IMR-90 (cell line): Measurements from ENCODE around the gene PCDHGA2. TPM values are rescaled to one million over a fixed set of nuclear protein-coding genes. Genes with fewer than 3 reads are reported as not detected.

Source experiments
- ATAC-seq: fragments of 200-7000 bp; cut with Tn5 transposase; 2 replicates; pipeline ENCODE4 v1.9.1; 2020; ENCODE audit warnings: low read depth, mild to moderate bottlenecking, moderate library complexity
- BruUV-seq: library from RNA; stranded (reverse); fragments of 400-500 nt; replicated peaks from 2 replicates; lab custom pipeline; 2021; lab: Mats Ljungman, UMichigan
- CTCF ChIA-PET: fragments of 300-600 bp; formaldehyde crosslinking; extraction: SDS; loops from one replicate; lab custom pipeline; 2021; ENCODE audit warnings: antibody characterized with exemption; lab: Yijun Ruan, JAX
- POLR2A ChIA-PET: fragments of 300-600 bp; sonication (Branson Sonifier 250); formaldehyde crosslinking; loops from one replicate; lab custom pipeline; 2022; ENCODE audit warnings: antibody characterized with exemption; ENCODE audit not compliant: unreplicated experiment; lab: Charles Lee
- DNase-seq: peaks from one replicate; pipeline ENCODE4 v3.0.0; 2013
- H2AFZ ChIP-seq: replicated peaks from 2 replicates; pipeline ENCODE3; 2013; ENCODE audit warnings: low read length, mild to moderate bottlenecking; ENCODE audit not compliant: poor library complexity
- H2AK5ac ChIP-seq: 2 replicates; pipeline ENCODE4 v1.6.1; 2013; ENCODE audit warnings: low read depth, low read length, inconsistent platforms
- H2AK9ac ChIP-seq: replicated peaks from 2 replicates; pipeline ENCODE3; 2013; ENCODE audit warnings: mild to moderate bottlenecking, low read depth, low read length, moderate library complexity; ENCODE audit not compliant: poor library complexity
- H2BK120ac ChIP-seq: 2 replicates; pipeline ENCODE4 v1.6.1; 2013; ENCODE audit warnings: low read depth, low read length, inconsistent platforms
- H2BK15ac ChIP-seq: 3 replicates; pipeline ENCODE4 v1.6.1; 2013; ENCODE audit warnings: low read depth, low read length, inconsistent platforms
- H2BK20ac ChIP-seq: 2 replicates; pipeline ENCODE4 v1.6.1; 2013; ENCODE audit warnings: low read depth, mild to moderate bottlenecking, inconsistent platforms, low read length, moderate library complexity
- H2BK5ac ChIP-seq: 2 replicates; pipeline ENCODE4 v1.6.1; 2013; ENCODE audit warnings: mild to moderate bottlenecking, low read depth, low read length, inconsistent platforms; ENCODE audit not compliant: poor library complexity, severe bottlenecking
- H3K14ac ChIP-seq: replicated peaks from 2 replicates; pipeline ENCODE4 v1.6.1; 2013; ENCODE audit warnings: low read depth, low read length, inconsistent platforms
- H3K18ac ChIP-seq: 2 replicates; pipeline ENCODE4 v1.6.1; 2013; ENCODE audit warnings: low read depth, low read length, control low read depth
- H3K23ac ChIP-seq: 2 replicates; pipeline ENCODE4 v1.6.1; 2013; ENCODE audit warnings: low read depth, low read length, inconsistent platforms
- H3K27ac ChIP-seq: 2 replicates; pipeline ENCODE4 v1.5.1; 2013; ENCODE audit warnings: mild to moderate bottlenecking, control low read depth, low read length; ENCODE audit not compliant: insufficient read depth
- H3K27me3 ChIP-seq: 2 replicates; pipeline ENCODE4 v1.6.1; 2013; ENCODE audit warnings: low read length; ENCODE audit not compliant: control insufficient read depth, insufficient read depth
- H3K36me3 ChIP-seq: 2 replicates; pipeline ENCODE4 v1.6.1; 2013; ENCODE audit warnings: low read length, mixed read lengths; ENCODE audit not compliant: control insufficient read depth, insufficient read depth
- H3K4ac ChIP-seq: 2 replicates; pipeline ENCODE4 v1.6.1; 2013; ENCODE audit warnings: low read depth, low read length, inconsistent platforms
- H3K4me1 ChIP-seq: 2 replicates; pipeline ENCODE4 v1.6.1; 2013; ENCODE audit warnings: low read length, mixed read lengths; ENCODE audit not compliant: control insufficient read depth, insufficient read depth
- H3K4me2 ChIP-seq: 2 replicates; pipeline ENCODE4 v1.6.1; 2013; ENCODE audit warnings: low read depth, mild to moderate bottlenecking, control low read depth, low read length, moderate library complexity
- H3K4me3 ChIP-seq: 2 replicates; pipeline ENCODE4 v1.5.1; 2013; ENCODE audit warnings: low read depth, mild to moderate bottlenecking, control low read depth, low read length, moderate library complexity; ENCODE audit not compliant: insufficient read depth
- H3K56ac ChIP-seq: 2 replicates; pipeline ENCODE4 v1.6.1; 2013; ENCODE audit warnings: low read length, inconsistent platforms; ENCODE audit not compliant: insufficient read depth; ENCODE audit errors: extremely low read depth
- H3K79me1 ChIP-seq, 2 experiments: 2 replicates each; pipeline ENCODE4 v1.6.1; 2013; ENCODE audit warnings: low read length in 2 of 2, inconsistent platforms in 1 of 2, low read depth in 1 of 2
- H3K9ac ChIP-seq: 2 replicates; pipeline ENCODE4 v1.6.1; 2013; ENCODE audit warnings: low read depth, low read length, control low read depth
- H3K9me1 ChIP-seq: 2 replicates; pipeline ENCODE4 v1.6.1; 2013; ENCODE audit warnings: low read length, inconsistent platforms; ENCODE audit not compliant: insufficient read depth
- H3K9me3 ChIP-seq: 2 replicates; pipeline ENCODE4 v1.6.1; 2013; ENCODE audit warnings: low read length; ENCODE audit not compliant: control insufficient read depth, insufficient read depth
- H4K20me1 ChIP-seq: 2 replicates; pipeline ENCODE4 v1.6.1; 2013; ENCODE audit warnings: low read length, inconsistent platforms; ENCODE audit not compliant: insufficient read depth
- H4K5ac ChIP-seq: 2 replicates; pipeline ENCODE4 v1.6.1; 2013; ENCODE audit warnings: mild to moderate bottlenecking, low read depth, low read length, control low read depth
- H4K8ac ChIP-seq, 2 experiments: 2 replicates each; pipeline ENCODE4 v1.6.1; 2013; ENCODE audit warnings: low read depth in 2 of 2, low read length in 2 of 2, control low read depth in 1 of 2, inconsistent platforms in 1 of 2
- H4K91ac ChIP-seq: 2 replicates; pipeline ENCODE4 v1.6.1; 2013; ENCODE audit warnings: low read depth, low read length, inconsistent platforms; ENCODE audit not compliant: insufficient read depth
- BHLHE40 ChIP-seq: fragments of 150-350 bp; IDR thresholded peaks from 2 replicates; pipeline ENCODE4 v1.6.1; 2016; ENCODE audit warnings: mild to moderate bottlenecking, low read depth, low read length
- CEBPB ChIP-seq: IDR thresholded peaks from 2 replicates; pipeline ENCODE4 v1.6.1; 2012; ENCODE audit warnings: low read depth, low read length, improper control_type of control experiment
- CHD1 ChIP-seq: IDR thresholded peaks from 2 replicates; pipeline ENCODE4 v1.6.1; 2012; ENCODE audit warnings: low read depth, low read length, improper control_type of control experiment
- CTCF ChIP-seq: conservative IDR thresholded peaks from 2 replicates; pipeline ENCODE4 v1.5.1; 2012; ENCODE audit warnings: mild to moderate bottlenecking, low read depth, low read length, improper control_type of control experiment
- FOS ChIP-seq: fragments of 150-350 bp; IDR thresholded peaks from 2 replicates; pipeline ENCODE4 v1.6.1; 2016; ENCODE audit warnings: low read depth, low read length
- MAFK ChIP-seq: IDR thresholded peaks from 2 replicates; pipeline ENCODE4 v1.6.1; 2012; ENCODE audit warnings: low read depth, low read length, improper control_type of control experiment
- MAZ ChIP-seq: IDR thresholded peaks from 2 replicates; pipeline ENCODE4 v1.6.1; 2012; ENCODE audit warnings: low read depth, mild to moderate bottlenecking, low read length, improper control_type of control experiment, moderate library complexity, borderline replicate concordance
- MXI1 ChIP-seq: IDR thresholded peaks from 2 replicates; pipeline ENCODE4 v1.6.1; 2012; ENCODE audit warnings: low read depth, mild to moderate bottlenecking, low read length, moderate library complexity, borderline replicate concordance
- NFE2L2 ChIP-seq: fragments of 150-350 bp; IDR thresholded peaks from 2 replicates; pipeline ENCODE4 v1.6.1; 2016; ENCODE audit warnings: low read depth, mild to moderate bottlenecking, low read length
- POLR2A ChIP-seq: IDR thresholded peaks from 2 replicates; pipeline ENCODE4 v1.6.1; 2012; ENCODE audit warnings: mild to moderate bottlenecking, low read depth, low read length
- RAD21 ChIP-seq: IDR thresholded peaks from 2 replicates; pipeline ENCODE4 v1.6.1; 2012; ENCODE audit warnings: low read length, improper control_type of control experiment
- RCOR1 ChIP-seq: IDR thresholded peaks from 2 replicates; pipeline ENCODE4 v1.6.1; 2012; ENCODE audit warnings: mild to moderate bottlenecking, low read length, improper control_type of control experiment; ENCODE audit not compliant: insufficient replicate concordance
- RFX5 ChIP-seq: IDR thresholded peaks from 2 replicates; pipeline ENCODE4 v1.8.0; 2012; ENCODE audit warnings: low read depth, mild to moderate bottlenecking, low read length, moderate library complexity
- SMC3 ChIP-seq: fragments of 150-350 bp; IDR thresholded peaks from 2 replicates; pipeline ENCODE4 v1.6.1; 2016; ENCODE audit warnings: low read depth, mild to moderate bottlenecking, antibody characterized with exemption, low read length, moderate library complexity
- USF2 ChIP-seq: fragments of 150-350 bp; IDR thresholded peaks from 2 replicates; pipeline ENCODE4 v1.6.1; 2017; ENCODE audit warnings: mild to moderate bottlenecking, antibody characterized with exemption, low read length, low read depth
- dilution Hi-C: fragments of 300-500 bp; cut with HindIII; formaldehyde crosslinking; loops from one replicate; pipeline ENCODE4 v1.14.3; 2018; ENCODE audit warnings: low sequenced_read_pairs; ENCODE audit not compliant: unreplicated experiment
- in situ Hi-C: fragments of 300-500 bp; cut with MboI; formaldehyde crosslinking; loops from 3 replicates; pipeline ENCODE4 v1.14.3; 2019; ENCODE audit warnings: low sequenced_read_pairs, inconsistent platforms, mixed read lengths
- intact Hi-C: fragments of 100-400 bp; cut with micrococcal nuclease; formaldehyde crosslinking; loops from 2 replicates; pipeline ENCODE4 v1.10.0; 2022
- polyA plus RNA-seq, 3 experiments: library from polyadenylated mRNA; depleted of rRNA; stranded (reverse); fragments of >200 nt; gene quantifications; 2 replicates each; pipeline ENCODE4 v1.2.3, GENCODE V29; 2012; ENCODE audit warnings: low replicate concordance in 1 of 3
- total RNA-seq: library from RNA; depleted of rRNA; stranded (reverse); fragments of >200 nt; gene quantifications from 2 replicates; pipeline ENCODE4 v1.2.3, GENCODE V29; 2012
- TF ChIP-seq, protein P1 (sequence below): fragments of 150-350 bp; IDR thresholded peaks from 2 replicates; pipeline ENCODE4 v1.6.1; 2016; ENCODE audit warnings: low read depth, mild to moderate bottlenecking, low read length, moderate library complexity, borderline replicate concordance

Gene PCDHGA2
- total and polyA plus RNA-seq, 2 of the 4 experiments (the other 2 are of a cell fraction), result 3.4 to 3.6 TPM

DNA sequence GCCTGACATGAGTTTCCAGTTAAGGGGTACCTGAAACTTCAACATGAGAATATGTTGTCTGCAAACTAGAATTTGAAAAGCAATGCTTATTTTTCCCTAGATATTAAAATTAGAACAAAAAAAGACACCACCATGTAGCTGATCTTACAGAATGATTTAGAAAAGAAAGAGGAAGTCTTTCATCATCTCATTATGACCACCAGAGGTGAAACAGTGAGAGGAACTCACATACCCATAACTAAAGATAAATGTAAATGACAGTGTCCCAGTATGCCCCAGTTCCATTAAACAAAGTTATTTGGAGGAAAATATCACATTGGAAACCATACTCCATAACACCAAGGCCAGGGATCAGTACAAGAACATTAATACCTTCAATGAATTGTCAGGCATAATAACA, 24.8 kb upstream of the PCDHGA2 start:
- POLR2A ChIA-PET, result no interaction called here
- H3K56ac ChIP-seq, result no peak overlapping the region
- no peak overlapping the region for H3K4me2 ChIP-seq
- in situ Hi-C loops (no loop called here), intact Hi-C loops (no loop called here), dilution Hi-C loops (no loop called here)
- H4K91ac ChIP-seq, result no peak overlapping the region
- H3K9me1 ChIP-seq, result no peaks in the 10 kb centered on the region
- peaks cover 5% of the 10 kb centered on the region for H3K36me3 ChIP-seq
- H3K23ac ChIP-seq, result no peak overlapping the region
- no peak overlapping the region for H4K5ac ChIP-seq
- no peaks in the 10 kb centered on the region for H3K27me3 ChIP-seq
- no peak overlapping the region for H2AK5ac ChIP-seq
- CTCF ChIA-PET, result no interaction called here
- TF ChIP-seq, protein P1, sequence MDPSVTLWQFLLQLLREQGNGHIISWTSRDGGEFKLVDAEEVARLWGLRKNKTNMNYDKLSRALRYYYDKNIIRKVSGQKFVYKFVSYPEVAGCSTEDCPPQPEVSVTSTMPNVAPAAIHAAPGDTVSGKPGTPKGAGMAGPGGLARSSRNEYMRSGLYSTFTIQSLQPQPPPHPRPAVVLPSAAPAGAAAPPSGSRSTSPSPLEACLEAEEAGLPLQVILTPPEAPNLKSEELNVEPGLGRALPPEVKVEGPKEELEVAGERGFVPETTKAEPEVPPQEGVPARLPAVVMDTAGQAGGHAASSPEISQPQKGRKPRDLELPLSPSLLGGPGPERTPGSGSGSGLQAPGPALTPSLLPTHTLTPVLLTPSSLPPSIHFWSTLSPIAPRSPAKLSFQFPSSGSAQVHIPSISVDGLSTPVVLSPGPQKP, result no peak
- TF ChIP-seq CHD1 (no peak), MXI1 (no peak), BHLHE40 (no peak), RCOR1 (no peak), NFE2L2 (no peak), RAD21 (no peak), MAZ (no peak), MAFK (no peak), CEBPB (no peak), FOS (no peak), SMC3 (no peak), CTCF (no peak), USF2 (no peak), POLR2A (no peak), RFX5 (no peak)
- no peaks in the 10 kb centered on the region for H4K20me1 ChIP-seq
- DNase-seq, result no peak
- no peak overlapping the region for H2BK120ac ChIP-seq
- H3K4ac ChIP-seq, result no peak overlapping the region
- H3K18ac ChIP-seq, result no peak overlapping the region
- peaks cover 42% of the 10 kb centered on the region for H3K9me3 ChIP-seq
- no peaks in the 10 kb centered on the region for H3K4me1 ChIP-seq
- no peak overlapping the region for H4K8ac ChIP-seq
- no peak for ATAC-seq
- no peak overlapping the region for H3K14ac ChIP-seq
- H3K9ac ChIP-seq, result no peak overlapping the region
- no peak overlapping the region for H3K27ac ChIP-seq
- peaks cover 6% of the 10 kb centered on the region in 2 experiments; a peak in 3 of 4 replicates for H3K79me1 ChIP-seq
- H2AFZ ChIP-seq, result no peak overlapping the region
- no peak overlapping the region for H2BK15ac ChIP-seq
- no peak overlapping the region for H2BK5ac ChIP-seq
- H2BK20ac ChIP-seq, result no peak overlapping the region
- no peak overlapping the region for H3K4me3 ChIP-seq
- no TSS peak for BruUV-seq
- H2AK9ac ChIP-seq, result no peak overlapping the region
